Measurements from ENCODE around the gene MEF2C. TPM values are rescaled to one million over a fixed set of nuclear protein-coding genes. Genes with fewer than 3 reads are reported as not detected.
A peak's percentile ranks its signal among the peaks of the same experiment; 100 is the strongest.

The MEF2C gene
- total RNA-seq, 1 donor from 2014 or later = 20.5 TPM

DNA sequence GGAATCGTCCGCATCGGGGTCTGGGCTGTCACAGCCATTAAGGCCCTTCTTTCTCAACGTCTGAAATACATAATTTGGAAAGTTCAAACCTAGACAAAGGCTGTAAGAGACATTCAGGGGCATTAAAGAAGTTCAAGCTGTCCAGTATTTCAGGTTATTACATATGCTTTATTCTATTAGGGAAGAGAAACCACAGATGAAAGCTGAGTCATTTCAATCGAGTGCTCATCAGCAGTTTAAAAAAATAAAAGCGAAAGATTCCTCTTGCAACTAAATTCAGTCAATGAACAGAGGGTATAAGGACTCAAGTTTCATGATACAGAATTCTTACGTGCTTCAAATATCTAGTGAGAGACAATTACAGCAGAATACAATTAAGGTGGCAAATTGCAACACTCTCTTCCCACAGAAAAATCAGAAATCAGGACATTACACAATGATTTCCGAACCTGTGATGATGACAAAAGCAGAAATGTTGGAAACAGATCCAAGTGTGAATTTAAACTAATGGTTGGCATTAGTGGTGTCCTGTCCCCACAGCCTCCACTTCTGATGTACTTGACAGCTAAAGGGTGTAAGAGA is 121.6 kb downstream of the MEF2C start:
- peaks cover 3% of the 10 kb centered on the region for H3K36me3 Mint-ChIP-seq (ENCODE audit: low read depth, unreplicated experiment)
- no peak overlapping the region for H3K27ac ChIP-seq (ENCODE audit: low read depth, low read length)
- no peaks in the 10 kb centered on the region for H3K36me3 ChIP-seq (ENCODE audit: insufficient read depth, low read length)
- H3K27ac Mint-ChIP-seq (ENCODE audit: unreplicated experiment) = peak overlapping the region; percentile 54
- no peaks in the 10 kb centered on the region for H4K20me1 ChIP-seq (ENCODE audit: insufficient read depth, low read length)
- no peak overlapping the region for H3K4me3 ChIP-seq (ENCODE audit: insufficient read depth, low read depth, low read length)
- no peak for TF ChIP-seq EZH2 (IDR thresholded peaks at IDR 0.05; ENCODE audit: insufficient read depth, low read length)
- TF ChIP-seq, protein P1, sequence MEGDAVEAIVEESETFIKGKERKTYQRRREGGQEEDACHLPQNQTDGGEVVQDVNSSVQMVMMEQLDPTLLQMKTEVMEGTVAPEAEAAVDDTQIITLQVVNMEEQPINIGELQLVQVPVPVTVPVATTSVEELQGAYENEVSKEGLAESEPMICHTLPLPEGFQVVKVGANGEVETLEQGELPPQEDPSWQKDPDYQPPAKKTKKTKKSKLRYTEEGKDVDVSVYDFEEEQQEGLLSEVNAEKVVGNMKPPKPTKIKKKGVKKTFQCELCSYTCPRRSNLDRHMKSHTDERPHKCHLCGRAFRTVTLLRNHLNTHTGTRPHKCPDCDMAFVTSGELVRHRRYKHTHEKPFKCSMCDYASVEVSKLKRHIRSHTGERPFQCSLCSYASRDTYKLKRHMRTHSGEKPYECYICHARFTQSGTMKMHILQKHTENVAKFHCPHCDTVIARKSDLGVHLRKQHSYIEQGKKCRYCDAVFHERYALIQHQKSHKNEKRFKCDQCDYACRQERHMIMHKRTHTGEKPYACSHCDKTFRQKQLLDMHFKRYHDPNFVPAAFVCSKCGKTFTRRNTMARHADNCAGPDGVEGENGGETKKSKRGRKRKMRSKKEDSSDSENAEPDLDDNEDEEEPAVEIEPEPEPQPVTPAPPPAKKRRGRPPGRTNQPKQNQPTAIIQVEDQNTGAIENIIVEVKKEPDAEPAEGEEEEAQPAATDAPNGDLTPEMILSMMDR (IDR thresholded peaks at IDR 0.05; ENCODE audit: insufficient read depth, low read depth, low read length) = no peak
- no peaks in the 10 kb centered on the region for H3K9me3 ChIP-seq (ENCODE audit: insufficient read depth, low read depth, low read length)
- H3K4me1 ChIP-seq (ENCODE audit: insufficient read depth, low read length) = no peaks in the 10 kb centered on the region
- no peaks in the 10 kb centered on the region for H3K79me2 ChIP-seq (ENCODE audit: insufficient read depth, low read length)
- no peak overlapping the region for H3K4me3 Mint-ChIP-seq (ENCODE audit: unreplicated experiment)
- no peaks in the 10 kb centered on the region for H3K27me3 ChIP-seq (ENCODE audit: insufficient read depth, low read length)
- no peaks in the 10 kb centered on the region for H3K27me3 Mint-ChIP-seq (ENCODE audit: low read depth, unreplicated experiment)
- DNase-seq (ENCODE audit: low read depth) (peak; percentile 33), FAIRE-seq (peak; percentile 80)
- H3K9me3 Mint-ChIP-seq (ENCODE audit: unreplicated experiment) = peaks cover 3% of the 10 kb centered on the region
- peaks cover 7% of the 10 kb centered on the region for H3K4me1 Mint-ChIP-seq (ENCODE audit: low read depth, unreplicated experiment)
- no peak overlapping the region for H3K4me2 ChIP-seq (ENCODE audit: low read length)
- H3K9ac ChIP-seq (ENCODE audit: low read length) = no peak overlapping the region
- H2AFZ ChIP-seq (ENCODE audit: low read depth, low read length) = no peak overlapping the region

DNA sequence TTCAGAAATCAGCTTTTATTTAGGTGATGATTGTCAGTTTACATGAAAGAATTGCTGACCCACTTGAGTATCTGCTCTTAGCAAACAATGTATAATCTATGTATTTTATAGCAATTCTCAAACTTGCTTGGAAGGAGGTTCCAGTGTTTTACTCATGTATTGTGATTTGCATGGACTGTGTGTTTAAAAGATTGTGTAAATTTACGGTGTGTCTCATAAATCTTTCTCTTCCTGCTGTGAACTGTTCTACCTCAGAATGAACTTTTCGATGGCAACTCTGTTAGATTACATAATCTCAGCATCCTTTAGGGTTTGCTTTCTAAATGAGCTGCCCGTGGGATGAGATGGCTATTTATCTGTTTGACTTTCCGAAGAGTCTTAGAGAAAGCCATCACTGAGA is 122.5 kb downstream of the MEF2C start:
- Histone ChIP-seq H3K27ac (ENCODE audit: low read depth, low read length) (no peak overlapping the region), H3K36me3 (ENCODE audit: insufficient read depth, low read length) (no peaks in the 10 kb centered on the region), H3K27me3 (ENCODE audit: insufficient read depth, low read length) (no peaks in the 10 kb centered on the region), H3K9ac (ENCODE audit: low read length) (no peak overlapping the region), H2AFZ (ENCODE audit: low read depth, low read length) (no peak overlapping the region), H3K4me2 (ENCODE audit: low read length) (no peak overlapping the region), H4K20me1 (ENCODE audit: insufficient read depth, low read length) (no peaks in the 10 kb centered on the region), H3K4me1 (ENCODE audit: insufficient read depth, low read length) (no peaks in the 10 kb centered on the region), H3K9me3 (ENCODE audit: insufficient read depth, low read depth, low read length) (no peaks in the 10 kb centered on the region), H3K79me2 (ENCODE audit: insufficient read depth, low read length) (no peaks in the 10 kb centered on the region), H3K4me3 (ENCODE audit: insufficient read depth, low read depth, low read length) (no peak overlapping the region)
- DNase-seq (ENCODE audit: low read depth) = no peak
- no peak for TF ChIP-seq EZH2 (IDR thresholded peaks at IDR 0.05; ENCODE audit: insufficient read depth, low read length)
- TF ChIP-seq, protein P1 (IDR thresholded peaks at IDR 0.05; ENCODE audit: insufficient read depth, low read depth, low read length) = no peak
- FAIRE-seq = no peak
- Mint-ChIP-seq H3K9me3 (ENCODE audit: unreplicated experiment) (peaks cover 3% of the 10 kb centered on the region), H3K4me3 (ENCODE audit: unreplicated experiment) (no peak overlapping the region), H3K36me3 (ENCODE audit: low read depth, unreplicated experiment) (peaks cover 3% of the 10 kb centered on the region), H3K27ac (ENCODE audit: unreplicated experiment) (no peak overlapping the region), H3K27me3 (ENCODE audit: low read depth, unreplicated experiment) (no peaks in the 10 kb centered on the region), H3K4me1 (ENCODE audit: low read depth, unreplicated experiment) (peaks cover 6% of the 10 kb centered on the region)

- Histone ChIP-seq H3K9ac (ENCODE audit: low read length) (no peak overlapping the region), H3K4me3 (ENCODE audit: insufficient read depth, low read depth, low read length) (no peak overlapping the region), H3K79me2 (ENCODE audit: insufficient read depth, low read length) (no peaks in the 10 kb centered on the region), H3K36me3 (ENCODE audit: insufficient read depth, low read length) (no peaks in the 10 kb centered on the region), H2AFZ (ENCODE audit: low read depth, low read length) (no peak overlapping the region), H3K4me1 (ENCODE audit: insufficient read depth, low read length) (no peaks in the 10 kb centered on the region), H3K27me3 (ENCODE audit: insufficient read depth, low read length) (no peaks in the 10 kb centered on the region), H4K20me1 (ENCODE audit: insufficient read depth, low read length) (no peaks in the 10 kb centered on the region), H3K27ac (ENCODE audit: low read depth, low read length) (no peak overlapping the region), H3K9me3 (ENCODE audit: insufficient read depth, low read depth, low read length) (no peaks in the 10 kb centered on the region), H3K4me2 (ENCODE audit: low read length) (no peak overlapping the region)
- Mint-ChIP-seq H3K4me1 (ENCODE audit: low read depth, unreplicated experiment) (peaks cover 6% of the 10 kb centered on the region), H3K27ac (ENCODE audit: unreplicated experiment) (no peak overlapping the region), H3K27me3 (ENCODE audit: low read depth, unreplicated experiment) (no peaks in the 10 kb centered on the region), H3K9me3 (ENCODE audit: unreplicated experiment) (no peaks in the 10 kb centered on the region), H3K4me3 (ENCODE audit: unreplicated experiment) (no peak overlapping the region), H3K36me3 (ENCODE audit: low read depth, unreplicated experiment) (peaks cover 14% of the 10 kb centered on the region)
- FAIRE-seq (no peak), DNase-seq (ENCODE audit: low read depth) (no peak)
- no peak for TF ChIP-seq EZH2 (IDR thresholded peaks at IDR 0.05; ENCODE audit: insufficient read depth, low read length)
- TF ChIP-seq, protein P1 (IDR thresholded peaks at IDR 0.05; ENCODE audit: insufficient read depth, low read depth, low read length) = no peak
Observed at GRCh38 chr5:88758591-88758990, 124.4 kb downstream of the MEF2C start.
